ENCODE measurements around the gene PICALM.
"Not testable (repeated sequence)": the region's sequence is repeated elsewhere in the genome, so short reads cannot be mapped to it uniquely, and the experiment has no call there.

Gene PICALM

DNA sequence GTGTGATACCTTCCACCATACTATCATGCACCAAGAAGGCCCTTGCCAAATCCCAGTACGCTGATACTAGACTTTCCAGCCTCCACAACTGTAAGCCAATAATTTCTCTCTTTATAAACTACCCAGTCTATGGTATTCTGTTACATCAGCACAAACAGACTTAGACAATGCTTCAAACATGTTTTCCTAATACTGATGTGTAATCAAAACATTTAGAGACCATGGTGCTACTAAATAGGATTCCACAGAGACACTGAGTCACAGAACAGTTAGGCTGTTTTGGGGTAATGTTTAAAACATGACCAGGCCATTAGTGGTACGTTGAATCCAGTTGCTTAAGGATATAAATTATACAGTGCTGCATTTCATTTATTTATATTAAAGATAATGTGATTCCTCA lies 103.7 kb downstream of the PICALM start:
- DNase-seq = no peak

GRCh38 chr11:85961930-85962363 lies 106.9 kb downstream of the PICALM start:
- no peak for DNase-seq

GRCh38 chr11:85961130-85961529 lies 107.8 kb downstream of the PICALM start:
- no peak for DNase-seq

GRCh38 chr11:85960678-85961077 lies 108.2 kb downstream of the PICALM start:
- DNase-seq = no peak

- DNase-seq = no peak
Measured at GRCh38 chr11:85955531-85955930, 113.4 kb downstream of the PICALM start.

DNA sequence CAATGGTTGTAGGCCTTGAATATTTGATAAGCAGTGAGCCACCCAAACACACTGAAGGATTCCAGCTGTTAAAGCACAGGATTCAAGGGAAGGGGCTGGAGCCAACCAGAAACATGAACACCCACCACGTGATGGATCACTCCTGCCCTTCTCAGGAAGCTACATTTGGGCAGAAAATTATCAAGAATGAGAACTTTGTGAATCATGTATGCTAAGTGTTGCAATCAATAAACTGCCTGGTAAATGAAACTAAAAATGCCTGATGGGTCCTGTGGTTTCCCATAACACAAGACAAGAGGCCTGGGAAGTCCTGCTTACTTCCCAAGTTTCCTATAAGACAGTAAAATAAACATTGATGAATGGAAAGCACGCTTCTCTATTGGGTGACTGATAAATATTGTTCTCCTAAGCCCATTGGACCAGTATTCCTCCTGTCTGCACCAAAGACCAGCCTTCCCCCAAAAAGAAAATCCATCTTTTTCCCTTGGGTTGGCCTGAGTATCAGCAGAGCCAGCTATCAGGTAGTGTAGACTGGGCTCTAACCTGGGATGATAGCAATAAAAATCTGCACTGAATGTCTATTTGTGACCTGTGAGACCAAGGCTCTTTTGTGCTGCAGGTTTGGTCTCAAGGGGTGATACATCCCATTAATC lies 115.3 kb downstream of the PICALM start:
- no peak for DNase-seq

- not testable (repeated sequence) for DNase-seq
Measured at GRCh38 chr11:85952108-85952485, 116.8 kb downstream of the PICALM start.

- DNase-seq = no peak
Measured at GRCh38 chr11:85951428-85952107, 117.3 kb downstream of the PICALM start.

DNA sequence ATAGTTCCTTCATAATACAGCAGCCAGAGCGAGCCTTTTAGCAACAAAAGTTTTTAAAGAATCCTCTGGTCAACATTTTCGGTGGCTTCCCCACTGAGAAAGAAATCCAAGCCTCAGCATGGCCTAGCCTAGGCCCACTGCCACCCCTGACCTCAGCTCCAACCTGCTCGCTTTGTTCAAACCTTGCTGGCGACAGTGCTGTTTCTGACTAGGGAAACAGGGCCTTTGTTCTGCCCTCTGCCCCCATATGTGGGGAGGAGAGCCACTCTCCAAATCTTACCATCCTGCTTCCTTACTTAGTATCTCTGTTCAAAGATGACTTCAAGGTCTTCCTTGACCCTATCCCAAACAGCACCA lies 117.9 kb downstream of the PICALM start:
- DNase-seq = no peak

DNA sequence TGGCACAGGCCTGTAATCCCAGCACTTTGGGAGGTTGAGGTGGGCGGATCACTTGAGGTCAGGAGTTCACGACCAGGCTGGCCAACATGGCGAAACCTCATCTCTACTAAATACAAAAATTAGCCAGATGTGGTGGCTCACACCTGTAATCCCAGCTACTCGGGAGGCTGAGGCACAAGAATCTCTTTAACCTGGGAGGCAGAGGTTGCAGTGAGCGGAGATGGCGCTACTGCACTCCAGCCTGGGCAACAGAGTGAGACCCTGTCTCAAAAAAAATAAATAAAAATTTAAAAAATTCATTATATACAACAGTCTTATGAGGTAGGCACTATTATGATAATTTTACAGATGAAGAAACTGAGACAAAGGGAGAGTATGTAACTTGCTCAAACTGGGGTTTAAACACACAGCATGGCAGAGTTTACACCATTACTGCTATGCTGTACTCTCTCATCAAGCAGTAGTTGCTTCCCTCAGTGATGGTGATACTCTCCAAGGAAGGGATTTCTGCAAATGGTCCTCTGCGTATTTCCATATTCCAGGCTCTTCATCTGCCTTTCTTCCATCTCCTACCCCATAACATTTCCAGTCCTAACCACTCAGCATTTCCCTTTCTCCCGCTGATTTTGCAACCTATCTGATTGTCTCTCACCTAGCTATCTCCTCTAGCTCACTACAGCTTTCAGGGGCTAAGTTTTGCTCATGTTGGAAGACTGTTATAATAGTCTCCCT lies 118.4 kb downstream of the PICALM start:
- DNase-seq = no peak

- DNase-seq = no peak
Measured at GRCh38 chr11:85949798-85950197, 119.1 kb downstream of the PICALM start.

DNA sequence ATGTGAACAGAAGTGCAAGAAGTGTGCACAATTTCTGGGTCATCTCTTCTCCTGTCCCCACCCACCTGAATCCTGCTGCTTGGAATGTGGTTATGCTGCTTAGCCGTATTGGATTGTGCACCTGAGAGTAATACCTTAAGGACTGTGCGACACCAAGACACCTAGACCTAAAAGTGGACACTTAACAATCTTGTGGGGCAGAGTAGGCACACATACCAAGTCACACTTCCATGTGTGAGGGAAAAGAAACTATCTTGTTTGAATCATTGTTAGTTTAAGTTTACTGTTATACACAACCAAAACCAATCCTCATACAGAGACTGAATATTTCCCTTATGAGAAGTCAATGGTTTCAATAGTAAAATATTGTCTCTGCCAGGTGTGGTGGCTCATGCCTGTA lies 120.0 kb downstream of the PICALM start:
- no peak for DNase-seq

DNA sequence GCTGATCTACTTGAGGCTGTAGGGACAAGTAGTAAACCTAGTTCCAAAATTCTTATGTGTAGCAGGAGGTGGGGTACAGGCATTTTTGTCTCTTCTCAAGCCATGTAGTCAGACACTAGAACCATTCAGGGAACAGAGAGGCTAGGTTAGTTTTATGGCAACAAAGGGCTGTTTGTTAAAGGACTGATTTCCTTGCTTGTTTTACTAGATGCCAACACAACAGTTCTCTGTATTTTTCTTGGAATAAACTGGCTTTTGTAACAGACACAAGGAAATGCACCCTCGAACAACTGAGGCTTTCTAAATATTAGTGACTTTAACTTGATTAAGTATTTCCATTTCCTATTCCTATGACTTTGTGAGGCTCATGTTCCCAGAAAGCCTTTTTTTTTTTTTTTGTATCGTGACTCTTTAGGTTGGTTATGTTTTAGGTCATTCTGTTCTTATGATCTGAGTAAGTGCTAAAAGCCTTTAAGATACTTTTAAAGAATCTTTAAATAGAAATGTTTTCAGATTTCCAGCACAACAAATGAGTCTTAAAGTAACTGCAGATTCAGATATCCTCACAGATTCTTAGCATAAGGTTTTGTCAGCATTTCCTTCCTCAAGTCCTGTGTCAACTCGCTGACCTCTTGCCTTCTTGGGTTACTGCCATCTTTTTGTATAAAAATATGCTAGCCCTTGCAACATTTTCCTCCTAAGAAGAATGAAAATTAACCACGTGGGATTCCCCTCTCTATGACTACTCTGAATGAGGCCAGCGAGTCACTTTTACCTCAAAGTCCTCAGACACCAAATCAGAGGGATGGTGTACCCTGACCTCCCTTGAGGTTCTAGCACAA lies 121.2 kb downstream of the PICALM start:
- no peak for DNase-seq

- no peak for DNase-seq
Measured at GRCh38 chr11:85946221-85946620, 122.7 kb downstream of the PICALM start.

DNA sequence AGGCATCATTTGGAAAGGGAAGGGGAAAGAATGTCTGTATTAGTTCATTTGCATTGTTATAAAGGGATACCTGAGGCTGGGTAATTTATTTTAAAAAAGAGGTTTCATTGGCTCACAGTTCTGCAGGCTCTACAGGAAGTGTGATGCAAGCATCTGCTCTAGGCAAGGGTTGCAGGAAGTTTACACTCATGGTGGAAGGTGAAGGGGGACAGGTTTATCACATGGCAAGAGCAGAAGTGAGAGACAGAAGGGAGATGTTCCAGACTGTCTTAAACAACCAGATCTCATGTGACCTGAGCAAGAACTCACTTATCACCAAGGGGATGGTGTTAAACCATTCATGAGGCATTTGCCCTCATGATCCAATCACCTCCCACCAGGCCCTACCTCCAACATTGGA lies 123.1 kb downstream of the PICALM start:
- DNase-seq = no peak

- no peak for DNase-seq
Measured at GRCh38 chr11:85945296-85945695, 123.6 kb downstream of the PICALM start.

DNA sequence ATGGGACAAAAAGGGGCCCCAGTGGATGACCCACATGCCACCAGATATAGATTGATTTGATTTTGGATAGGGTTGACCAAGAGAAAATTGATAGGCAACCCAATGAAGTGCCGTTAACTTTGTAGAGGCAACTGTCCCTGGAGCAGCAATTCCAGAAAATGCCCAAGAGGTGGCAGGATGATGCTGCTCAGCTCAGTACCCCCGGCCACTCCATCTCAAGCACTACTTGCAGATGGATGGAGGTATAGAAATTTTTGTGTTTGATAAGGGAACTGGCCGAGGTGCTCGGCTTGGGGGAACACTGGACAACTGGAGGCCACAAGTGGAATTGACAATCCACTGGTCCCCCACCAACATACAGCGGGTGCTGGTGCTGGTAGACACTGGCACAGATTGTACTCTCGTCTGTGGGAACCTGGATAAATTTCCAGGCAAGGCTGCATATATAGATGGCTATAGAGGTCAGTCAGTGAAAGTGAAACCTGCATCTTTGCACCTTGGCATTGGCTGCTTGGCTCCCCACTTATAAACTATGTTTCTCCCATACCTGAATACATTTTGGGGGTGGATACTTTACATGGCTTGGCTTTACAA lies 127.4 kb downstream of the PICALM start:
- no peak for DNase-seq

DNA sequence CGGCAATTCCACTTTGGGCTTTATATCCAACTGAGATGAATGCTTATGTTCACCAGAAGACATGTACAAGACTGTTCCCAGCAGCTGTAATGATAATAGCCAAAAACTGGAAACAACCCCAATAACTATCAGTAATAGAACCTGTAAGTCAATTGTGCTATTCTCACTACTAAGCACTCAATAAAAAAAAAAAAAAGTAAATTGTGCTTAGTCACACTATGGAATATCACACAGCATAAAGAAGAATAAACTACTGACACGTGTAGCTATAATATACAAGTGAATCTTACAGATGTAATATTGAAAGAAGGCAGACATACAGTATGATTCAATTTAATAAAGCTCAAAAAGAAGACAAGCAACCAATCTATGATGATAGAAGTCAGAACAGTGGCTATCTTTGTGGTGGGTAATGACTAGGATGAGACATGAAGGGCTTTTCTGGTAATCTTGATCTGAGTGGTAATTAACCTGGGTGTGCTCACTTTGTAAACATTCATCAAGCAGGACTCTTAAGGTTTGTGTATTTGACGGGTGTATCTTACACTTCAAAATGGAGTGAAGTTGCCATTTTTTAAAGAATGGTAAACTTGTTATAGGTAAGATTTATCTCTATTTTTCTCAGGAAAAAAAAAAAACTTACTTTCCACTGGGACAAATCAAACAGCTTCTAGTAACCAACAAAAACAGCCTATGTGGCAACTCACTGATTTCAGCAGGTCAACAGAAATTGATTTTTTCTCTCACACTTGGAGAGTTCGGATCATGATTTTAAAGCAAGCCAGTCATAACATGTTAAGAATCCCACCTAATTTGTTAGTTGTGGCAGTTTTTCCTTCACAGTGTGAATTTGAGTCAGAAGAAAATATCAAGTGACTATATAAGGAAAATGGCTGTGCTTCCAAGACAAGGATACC lies 129.5 kb downstream of the PICALM start:
- DNase-seq = no peak

DNA sequence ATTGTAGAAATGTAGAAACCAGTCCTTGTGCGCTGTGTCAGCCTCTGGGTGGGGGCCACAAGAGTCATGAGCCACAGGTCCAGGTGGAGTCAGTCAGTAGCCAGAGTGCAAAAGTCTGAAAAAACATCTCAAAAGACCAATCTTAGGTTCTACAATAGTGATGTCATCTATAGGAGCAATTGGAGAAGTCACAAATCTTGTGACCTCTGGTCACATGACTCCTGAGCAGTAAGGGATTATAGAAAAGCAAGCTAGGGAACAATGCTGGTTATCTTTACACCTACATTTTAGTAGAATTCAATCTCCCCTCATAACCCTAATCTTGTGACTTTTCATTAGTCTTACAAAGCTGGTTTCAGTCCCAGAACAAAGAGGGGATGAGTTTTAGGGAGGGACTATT lies 131.0 kb downstream of the PICALM start:
- no peak for DNase-seq

- no peak for DNase-seq
Measured at GRCh38 chr11:85935751-85936150, 133.1 kb downstream of the PICALM start.

GRCh38 chr11:85934596-85935169 lies 134.2 kb downstream of the PICALM start:
- DNase-seq = no peak
